Vagina (tissue), 2 donors: ENCODE data around the gene WSCD1.

Source experiments
- CTCF ChIP-seq, 3 experiments: fragments of 450-650 bp in 2 of 3; fragments of 200-600 bp in 1 of 3; sonication (generic) in 1 of 3; IDR thresholded peaks; one replicate each; pipeline ENCODE4 v1.5.1; 2017 to 2019; ENCODE audit warnings: antibody characterized with exemption in 3 of 3, mild to moderate bottlenecking in 2 of 3, moderate library complexity in 2 of 3
- POLR2A ChIP-seq, 2 donors: fragments of 450-650 bp; IDR thresholded peaks; one replicate each; pipeline ENCODE4 v1.6.1; 2017; ENCODE audit warnings: antibody characterized with exemption in 2 of 2, mild to moderate bottlenecking in 2 of 2, moderate library complexity in 2 of 2

GRCh38 chr17:6162892-6163291, 92.7 kb downstream of the WSCD1 start:
- no peak for TF ChIP-seq POLR2A (IDR thresholded peaks at IDR 0.05)
- no peak for TF ChIP-seq CTCF (IDR thresholded peaks at IDR 0.05)
